GM10847 (cell line): Measurements from ENCODE around the gene FAM162B.

Experiments
- POLR2A ChIP-seq: IDR thresholded peaks from 2 replicates; pipeline ENCODE4 v1.6.1; 2011; ENCODE audit not compliant: insufficient read length; ENCODE audit errors: extremely low read depth

FAM162B gene

DNA sequence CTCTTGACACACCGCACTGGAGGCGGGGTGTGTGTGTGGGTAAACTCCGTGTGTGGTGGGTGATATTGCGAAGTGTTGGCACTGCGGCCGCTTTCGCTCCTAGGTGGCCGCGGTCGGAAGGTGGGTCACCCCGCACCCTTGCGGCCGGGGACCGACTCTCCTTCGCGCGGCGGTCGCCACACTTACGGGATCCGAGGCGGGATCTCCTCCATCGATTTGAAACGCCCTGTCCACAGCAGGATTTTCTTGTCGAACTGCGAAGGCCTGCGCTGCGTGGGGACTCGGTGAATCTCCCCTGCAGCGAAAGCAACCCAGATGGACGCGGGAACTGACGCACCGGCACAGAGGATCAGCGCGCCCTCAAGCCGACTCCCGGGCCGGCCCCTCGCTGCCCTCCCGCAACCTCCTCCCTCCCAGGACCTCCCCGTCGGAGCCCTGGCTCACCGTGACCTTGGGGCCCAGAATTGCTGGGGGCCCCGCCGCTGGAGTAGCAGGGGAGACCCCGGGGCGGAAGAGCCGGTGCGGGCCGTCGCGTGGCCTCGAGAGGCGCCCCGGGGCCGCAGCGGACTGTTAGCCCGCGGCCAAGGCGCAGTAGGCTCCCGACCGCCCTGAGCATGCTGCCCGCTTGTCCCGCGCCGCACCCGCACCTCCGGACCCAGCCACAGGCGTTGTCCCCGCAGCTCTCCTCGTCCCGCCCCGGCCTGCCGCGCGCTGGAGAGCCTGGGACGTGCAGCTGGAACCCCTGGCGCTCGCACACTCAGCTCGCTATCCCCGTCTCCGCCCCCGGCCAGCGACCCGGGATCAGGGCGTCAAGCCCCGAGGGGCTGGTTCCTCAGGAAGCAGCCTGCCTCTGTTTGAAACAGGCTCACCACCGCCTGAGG, at the start of gene FAM162B:
TSS of gene FAM162B (minus strand) at position 759 of the 881 bp plus-strand sequence. CDS start at position 616, 143 bp downstream.
- no peak for TF ChIP-seq POLR2A

DNA sequence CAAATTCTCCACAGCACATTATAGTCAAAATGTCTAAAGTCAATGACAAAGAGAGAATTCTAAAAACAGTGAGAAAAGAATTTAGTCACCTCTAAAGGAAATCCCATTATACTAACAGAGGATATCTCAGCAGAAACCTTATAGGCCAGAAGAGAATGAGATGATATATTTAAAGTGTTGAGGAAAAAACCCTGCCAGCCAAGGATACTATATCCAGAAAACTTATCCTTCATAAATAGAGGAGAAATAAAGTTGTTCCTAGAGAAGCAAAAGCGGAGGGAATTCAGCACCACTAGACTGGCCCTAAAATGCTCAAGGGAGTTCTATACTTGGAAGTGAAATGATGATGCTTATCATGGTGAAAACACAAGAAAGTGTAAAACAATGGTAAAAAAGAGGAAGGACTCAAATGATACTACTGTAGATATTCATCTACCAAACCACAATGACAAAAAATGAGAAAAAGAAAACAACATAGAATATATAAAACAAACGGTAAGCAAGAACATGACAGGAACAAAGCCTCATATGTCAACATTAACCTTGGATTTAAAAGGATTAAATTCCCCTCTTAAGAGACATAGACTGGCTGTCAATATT, 46.6 kb upstream of the FAM162B start:
- no peak for TF ChIP-seq POLR2A

DNA sequence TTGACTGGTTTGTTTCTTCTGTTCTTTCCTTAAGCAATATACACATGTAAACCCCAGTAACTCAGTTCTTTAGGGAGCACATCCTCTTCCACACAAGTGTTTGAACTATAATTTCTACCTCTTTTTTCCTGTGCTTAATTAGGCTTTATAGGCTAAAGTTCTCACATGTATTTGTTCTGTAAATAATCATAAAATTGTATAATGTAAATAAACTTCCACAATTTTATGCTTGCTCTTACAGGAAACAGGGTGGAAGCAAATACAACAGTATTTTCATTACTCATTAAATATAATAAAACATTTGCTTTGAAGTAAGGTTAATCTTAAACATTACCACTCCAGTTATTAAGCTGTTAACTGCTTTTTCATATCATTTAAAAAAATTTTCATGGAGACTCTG, 36.5 kb upstream of the FAM162B start:
- no peak for TF ChIP-seq POLR2A

DNA sequence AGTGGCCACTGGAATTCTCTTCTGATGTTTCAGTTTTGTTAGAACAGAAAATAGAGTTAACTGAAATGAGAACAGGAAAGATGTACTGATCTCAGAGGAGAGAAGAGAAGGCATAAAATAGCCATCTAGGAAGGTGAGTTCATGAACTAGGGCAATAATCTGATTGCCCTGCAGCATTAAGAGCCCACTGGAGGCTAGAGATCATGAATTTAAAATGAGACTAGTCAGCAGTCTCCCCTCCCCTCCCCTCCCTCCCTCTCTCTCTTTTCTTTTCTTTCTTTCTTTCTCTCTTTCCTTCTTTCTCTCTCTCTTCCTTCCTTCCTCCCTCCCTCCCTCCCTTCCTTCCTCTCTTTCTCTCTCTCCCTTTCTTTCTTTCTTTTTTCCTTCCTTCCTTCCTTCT, 34.4 kb upstream of the FAM162B start:
- no peak for TF ChIP-seq POLR2A

DNA sequence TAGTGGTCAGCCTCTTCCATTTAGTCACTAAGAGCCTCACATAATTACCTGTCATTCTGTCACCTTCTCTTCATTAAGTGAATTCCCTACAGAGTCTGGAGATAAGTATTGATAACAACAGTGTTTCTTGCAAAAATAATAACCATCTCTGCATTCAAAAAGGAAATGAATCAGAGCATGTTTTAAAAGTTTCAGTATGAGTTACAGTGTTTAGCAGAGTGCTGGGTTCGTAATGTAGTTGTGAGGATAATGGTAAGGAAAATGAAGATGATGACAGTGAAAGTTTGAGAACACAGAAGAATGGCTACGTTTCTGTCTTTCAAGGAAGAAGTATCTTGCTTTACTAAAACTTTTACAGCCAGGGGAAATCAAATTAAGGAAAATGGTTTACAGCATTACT, 32.1 kb upstream of the FAM162B start:
- no peak for TF ChIP-seq POLR2A

DNA sequence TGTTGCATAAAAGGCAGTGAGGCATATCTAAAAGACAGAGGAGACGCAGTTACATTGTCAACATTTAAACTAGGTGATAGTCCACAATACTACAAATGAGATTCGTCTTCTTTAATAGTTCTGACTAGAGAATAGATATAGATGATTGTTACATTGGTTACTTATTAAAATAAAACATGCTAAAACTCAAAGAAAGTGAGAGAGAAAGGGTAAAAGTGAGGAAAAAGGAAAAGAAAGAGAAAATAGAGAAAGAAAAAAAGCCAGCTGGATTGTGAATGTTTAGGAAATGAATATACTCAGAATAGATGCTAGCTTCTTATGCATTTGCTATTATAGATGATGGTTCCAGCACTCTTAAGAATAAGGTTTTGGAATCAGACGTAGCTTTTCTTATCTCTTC, 27.7 kb upstream of the FAM162B start:
- TF ChIP-seq POLR2A: no peak

DNA sequence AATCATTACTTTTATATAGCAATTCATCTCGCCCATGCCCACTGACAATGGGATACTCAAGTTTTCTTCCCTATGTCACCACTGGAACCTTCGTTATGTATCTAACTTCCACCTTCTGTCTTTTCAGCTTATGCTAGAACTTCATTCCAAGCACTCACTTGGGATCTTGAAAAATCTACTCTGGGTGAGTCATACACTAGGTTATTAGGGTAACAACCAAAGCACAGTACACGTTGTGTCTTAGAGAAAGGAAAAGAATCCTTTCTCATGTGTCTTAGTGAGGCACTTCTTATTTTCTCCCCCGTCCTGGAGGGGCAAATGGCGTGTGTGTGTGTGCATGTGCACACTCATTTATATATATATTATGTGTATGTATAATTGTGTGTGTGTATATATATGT, 18.3 kb upstream of the FAM162B start:
- TF ChIP-seq POLR2A: no peak

DNA sequence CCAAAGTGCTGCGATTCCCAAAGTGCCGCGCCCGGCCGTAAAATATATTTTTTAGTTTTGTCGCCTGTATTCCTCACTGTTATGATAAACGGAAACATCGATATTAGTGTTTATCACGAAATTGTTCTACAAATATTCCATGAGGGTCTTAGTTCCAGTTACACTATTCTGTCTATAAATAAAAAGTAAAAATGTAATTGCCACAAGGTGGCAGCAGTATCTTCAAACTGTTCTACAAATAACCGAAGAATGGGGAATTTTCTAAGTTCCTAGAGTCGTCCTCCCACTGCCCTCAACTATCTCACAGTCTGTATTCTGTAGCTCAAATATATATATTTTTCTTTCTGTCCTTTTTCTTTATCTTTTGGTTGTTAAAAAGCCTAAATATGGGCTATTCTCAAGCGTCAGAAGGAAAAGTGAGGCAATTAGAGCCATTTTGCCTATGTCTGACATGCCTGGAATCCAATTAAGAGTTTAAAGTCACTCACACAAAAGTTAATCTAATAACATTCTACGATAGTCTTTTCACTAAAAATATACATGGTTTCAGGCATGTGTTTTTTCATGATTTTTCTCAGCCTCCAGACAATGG, 14.2 kb upstream of the FAM162B start:
- TF ChIP-seq POLR2A: no peak

DNA sequence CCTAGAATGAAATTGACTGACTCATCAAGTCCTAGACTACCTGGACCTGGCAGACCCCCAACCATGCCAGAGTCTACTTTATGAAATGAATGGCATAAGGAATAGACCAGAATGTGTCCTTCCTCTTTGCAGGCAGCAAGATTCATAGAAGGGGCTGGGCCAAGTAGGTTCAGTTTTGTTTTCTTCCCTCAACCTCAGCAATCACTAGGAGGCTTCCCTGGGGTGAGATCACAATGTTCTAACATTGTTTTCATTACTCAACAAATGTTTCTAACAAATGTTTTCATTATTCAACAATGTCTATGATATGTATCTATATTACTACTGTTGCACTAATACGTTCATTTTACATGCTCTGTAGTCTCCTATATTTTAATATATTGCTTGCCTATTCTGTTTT, 8.4 kb upstream of the FAM162B start:
- no peak for TF ChIP-seq POLR2A

DNA sequence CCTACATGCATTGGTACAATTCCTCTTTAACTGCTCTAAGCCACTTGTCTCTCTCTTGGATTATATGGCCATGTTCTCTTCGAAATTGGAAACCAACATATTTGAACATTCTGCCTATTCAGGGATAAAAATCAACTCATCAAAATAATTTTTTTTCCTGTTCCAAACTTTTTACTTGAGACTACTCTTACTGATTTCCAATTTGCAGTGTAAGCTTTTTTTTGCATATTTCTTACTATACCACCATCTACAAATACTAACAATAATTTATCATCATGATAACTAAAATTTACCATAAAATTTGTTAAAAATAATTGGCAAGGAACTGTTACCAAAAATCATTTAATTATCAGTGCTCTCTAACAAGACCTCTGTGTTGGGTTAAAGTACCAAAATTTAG, 6.9 kb upstream of the FAM162B start:
- TF ChIP-seq POLR2A: no peak

DNA sequence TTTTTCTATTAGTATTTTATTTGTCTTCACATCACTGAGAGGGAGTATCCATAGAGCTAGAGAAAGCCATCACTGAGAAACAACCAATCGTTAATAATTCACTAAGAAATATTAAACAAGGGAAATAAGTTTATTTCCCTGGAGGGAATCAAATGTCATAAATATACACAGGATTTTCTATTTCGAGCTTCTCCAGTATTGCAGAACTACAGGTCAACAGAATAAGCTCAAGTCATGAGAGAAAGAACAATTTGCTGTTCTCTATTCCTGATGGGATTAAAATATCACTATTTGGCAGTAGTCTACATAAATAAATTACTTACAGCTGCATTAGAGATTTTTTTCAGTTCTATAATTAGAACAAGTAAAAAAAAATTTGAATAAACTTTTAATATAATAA, 2.2 kb upstream of the FAM162B start:
- no peak for TF ChIP-seq POLR2A

DNA sequence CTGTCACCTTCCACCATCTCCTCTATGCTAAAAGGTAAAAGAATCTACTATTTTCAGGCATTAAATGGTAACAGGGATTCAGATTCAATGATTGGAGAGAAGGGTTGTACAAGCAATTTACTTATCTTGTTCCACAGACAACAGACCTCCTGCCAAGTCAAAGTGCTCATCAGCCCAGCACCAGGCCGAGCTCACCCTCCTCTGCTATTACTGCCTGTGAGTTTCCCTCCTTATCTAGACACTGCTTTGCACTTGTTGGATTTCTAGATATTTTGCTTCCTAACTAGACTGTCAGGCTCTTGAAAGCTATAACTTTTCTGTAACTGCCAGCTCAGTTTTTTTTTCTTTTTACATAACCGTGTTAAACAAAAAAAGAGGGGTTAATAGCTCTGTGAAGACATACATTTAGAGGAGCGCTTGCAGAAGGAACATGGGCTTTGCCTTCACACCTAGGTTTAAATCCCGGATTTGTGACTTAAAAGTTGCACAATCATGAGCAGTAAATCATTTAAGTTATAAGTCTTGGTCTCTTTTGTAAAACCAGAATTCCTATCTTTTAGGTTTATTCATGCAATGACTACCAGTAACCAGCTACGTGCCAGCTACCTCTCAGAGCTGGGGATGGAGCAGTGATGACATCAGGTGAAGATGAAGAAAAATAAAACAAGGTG, 1.1 kb upstream of the FAM162B start:
- TF ChIP-seq POLR2A: no peak

DNA sequence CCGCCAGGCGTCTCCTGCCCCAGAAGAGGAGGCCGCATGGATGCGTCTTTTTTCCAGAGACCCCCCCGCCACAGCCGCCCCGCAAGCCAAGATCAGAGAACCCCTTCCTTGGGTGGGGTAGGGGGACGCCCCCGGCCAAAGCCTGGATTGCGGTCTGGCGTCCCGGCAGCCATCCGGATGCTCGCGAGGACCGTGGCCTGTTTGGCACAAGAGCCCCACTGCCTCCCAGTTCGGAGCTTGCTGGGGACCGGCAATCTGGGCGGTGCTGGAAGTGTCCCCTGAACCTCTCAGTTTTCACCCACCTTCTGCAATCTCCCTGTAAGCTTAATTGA, 924 bp downstream of the FAM162B start:
- TF ChIP-seq POLR2A: no peak

DNA sequence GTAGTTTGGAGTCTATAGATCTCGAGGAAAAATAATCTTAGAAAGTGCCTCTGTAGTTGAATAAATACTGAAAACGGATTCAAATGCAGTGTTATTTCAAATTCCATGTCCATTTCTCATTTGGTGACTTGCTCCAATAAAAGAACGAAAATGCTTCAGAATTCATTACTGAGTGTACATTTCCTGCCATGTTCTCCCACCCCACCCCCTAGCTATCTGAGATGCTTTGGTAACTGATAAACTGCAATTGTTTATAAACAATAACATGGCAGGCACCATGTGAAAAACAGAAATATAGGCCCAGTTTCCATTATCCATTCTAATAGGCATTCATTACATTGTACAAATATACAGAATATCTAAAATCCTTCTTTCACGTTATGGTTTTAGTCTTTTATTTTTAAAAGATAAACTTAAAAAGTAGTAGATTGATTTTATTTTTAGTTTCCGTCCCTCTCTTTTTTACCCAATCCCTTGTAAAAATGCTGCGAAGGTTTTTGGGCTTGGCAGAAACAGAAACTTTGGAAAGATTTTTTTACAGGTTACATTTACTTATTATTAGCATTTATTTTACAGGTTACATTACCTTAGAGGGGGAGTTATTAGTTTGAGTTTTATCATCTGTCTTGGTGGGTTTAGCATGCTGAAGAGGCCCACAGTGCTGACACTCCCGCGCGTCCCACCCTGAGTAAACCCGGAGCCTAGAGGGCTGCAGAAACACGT, 1.5 kb downstream of the FAM162B start:
- TF ChIP-seq POLR2A: no peak

DNA sequence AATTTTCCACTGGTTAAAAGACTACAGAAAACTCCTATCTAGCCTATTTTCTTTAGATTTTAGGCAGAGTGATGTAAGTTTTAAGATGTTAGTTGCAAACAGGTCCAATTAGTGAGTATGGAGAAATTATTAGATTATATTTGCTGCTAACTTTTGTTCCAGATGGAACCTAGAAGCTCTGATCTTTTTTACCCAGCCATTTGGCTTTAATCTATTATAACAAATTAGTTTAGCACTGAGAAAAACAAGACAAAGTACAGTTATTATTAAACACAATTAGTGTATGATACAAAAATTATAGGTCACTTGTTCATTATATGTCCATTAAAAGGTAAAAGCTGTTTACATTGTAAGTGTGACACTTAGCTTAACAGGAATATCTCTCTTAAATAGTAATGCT, 2.5 kb downstream of the FAM162B start:
- no peak for TF ChIP-seq POLR2A

DNA sequence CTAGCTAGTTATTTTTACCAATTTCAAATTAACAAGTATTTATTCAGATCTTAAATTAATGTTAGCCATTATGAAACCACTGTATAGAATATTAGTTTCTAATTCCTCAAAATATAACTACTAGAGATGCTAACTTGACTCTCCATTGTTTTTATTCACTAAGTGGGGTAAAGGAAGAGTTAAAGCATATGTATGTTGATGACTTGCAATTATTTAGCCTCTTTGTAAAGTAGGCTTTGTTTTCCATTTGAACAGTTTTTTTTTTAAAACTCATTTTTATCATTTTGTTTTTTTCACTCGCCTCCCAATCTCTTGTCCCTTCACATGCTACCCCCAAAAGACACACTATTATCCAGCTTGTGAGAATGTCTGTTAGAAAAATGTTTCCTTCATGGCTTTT, 3.3 kb downstream of the FAM162B start:
- no peak for TF ChIP-seq POLR2A

DNA sequence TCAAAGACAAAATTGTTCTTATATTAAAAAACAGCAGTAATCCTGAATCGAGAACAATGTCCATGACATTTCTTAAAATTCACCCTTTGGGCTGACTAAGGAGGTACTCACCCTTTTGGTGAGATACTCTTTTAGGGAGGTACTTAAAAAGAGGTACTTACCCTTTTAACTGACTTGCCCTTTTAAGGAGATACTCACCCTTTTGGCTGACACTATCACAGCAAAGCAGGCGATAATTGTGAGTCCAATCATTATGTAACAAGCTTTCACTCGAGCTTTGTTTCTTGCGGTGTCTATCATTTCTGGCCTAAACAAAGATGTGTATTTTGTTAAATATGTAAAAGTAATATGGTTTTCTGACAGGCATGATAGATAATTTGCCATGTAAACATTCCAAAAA, 3.7 kb downstream of the FAM162B start:
- TF ChIP-seq POLR2A: no peak
